Upper lobe of left lung (tissue), 6 donors: ENCODE measurements around the gene RHOU. TPM values are rescaled to one million over a fixed set of nuclear protein-coding genes. Genes with fewer than 3 reads are reported as not detected.

ENCODE experiments used
- ATAC-seq, 2 donors: fragments of 200-7000 bp; cut with Tn5 transposase; one replicate each; pipeline ENCODE4 v1.9.1; 2022; ENCODE audit warnings: mild to moderate bottlenecking in 2 of 2, moderate library complexity in 2 of 2; ENCODE audit not compliant: low FRiP score in 2 of 2
- DNase-seq, 2 donors: peaks; one replicate each; pipeline ENCODE4 v3.0.0-alpha.2; 2019 to 2020
- H3K27ac ChIP-seq, 4 donors: fragments of 200-600 bp; sonication (generic); one replicate each; pipeline ENCODE4 v1.5.1; 2016 to 2019
- H3K27me3 ChIP-seq, 4 donors: fragments of 200-600 bp; sonication (generic); one replicate each; pipeline ENCODE4 v1.5.1; 2017 to 2019
- H3K36me3 ChIP-seq, 4 donors: fragments of 200-600 bp; sonication (generic); one replicate each; pipeline ENCODE4 v1.5.1; 2016 to 2019
- H3K4me1 ChIP-seq, 4 donors: fragments of 200-600 bp; sonication (generic); one replicate each; pipeline ENCODE4 v1.5.1; 2018 to 2019
- H3K4me3 ChIP-seq, 4 donors: fragments of 200-600 bp; sonication (generic); one replicate each; pipeline ENCODE4 v1.5.1; 2017 to 2019; ENCODE audit warnings: mild to moderate bottlenecking in 2 of 4, moderate library complexity in 1 of 4
- H3K9me3 ChIP-seq, 4 donors: fragments of 200-600 bp; sonication (generic); one replicate each; pipeline ENCODE4 v1.5.1; 2018 to 2019
- EP300 ChIP-seq, 4 donors: sonication (generic); formaldehyde crosslinking; IDR thresholded peaks; one replicate each; pipeline ENCODE4 v1.5.1; 2017; ENCODE audit warnings: antibody characterized with exemption in 4 of 4, control low read depth in 2 of 4
- POLR2A ChIP-seq, 4 donors: fragments of 450-650 bp; IDR thresholded peaks; one replicate each; pipeline ENCODE4 v1.5.1; 2016 to 2017; ENCODE audit warnings: antibody characterized with exemption in 4 of 4, mild to moderate bottlenecking in 2 of 4
- POLR2AphosphoS5 ChIP-seq, 2 donors: sonication (generic); formaldehyde crosslinking; IDR thresholded peaks; one replicate each; pipeline ENCODE4 v1.5.1; 2017; ENCODE audit warnings: antibody characterized with exemption in 2 of 2
- WGBS, 2 donors: methylation state at CpG; one replicate each; pipeline ENCODE4 v1.1.5; 2017 to 2018; 5-methylcytosine and 5-hydroxymethylcytosine counted together
- total RNA-seq, 6 donors: library from RNA; depleted of rRNA in 4 of 6; stranded (reverse); fragments of >200 nt in 4 of 6; gene quantifications; one replicate each; pipeline versions ENCODE4 v1.1.0 to v1.2.1, GENCODE V29; 2016 to 2021
- TF ChIP-seq, protein P1 (sequence below), 6 experiments: fragments of 450-650 bp in 4 of 6; fragments of 200-600 bp in 2 of 6; sonication (generic) in 2 of 6; IDR thresholded peaks; one replicate each; pipeline ENCODE4 v1.5.1; 2016 to 2019; ENCODE audit warnings: antibody characterized with exemption in 6 of 6
- donor health status: DM: no; HTN: no; CAD: no; lungs with moderate emphysema.
- donor health status: DM: no; HTN: yes; CAD: no; lungs with severe emphysema.

RHOU gene
- total RNA-seq, 6 donors from 2014 or later: 11.0 to 44.9 (median 18.7) TPM

GRCh38 chr1:228776449-228776848 lies 41.2 kb downstream of the RHOU start:
- Histone ChIP-seq H3K36me3 (no peaks in the 10 kb centered on the region), H3K27me3 (no peaks in the 10 kb centered on the region), H3K4me3 (no peak overlapping the region), H3K4me1 (peaks cover 0 to 4% (median 0%) of the 10 kb centered on the region in 4 donors), H3K9me3 (no peaks in the 10 kb centered on the region), H3K27ac (no peak overlapping the region)
- no peak for ATAC-seq
- TF ChIP-seq EP300 (IDR thresholded peaks at IDR 0.05): no peak
- TF ChIP-seq, protein P1, sequence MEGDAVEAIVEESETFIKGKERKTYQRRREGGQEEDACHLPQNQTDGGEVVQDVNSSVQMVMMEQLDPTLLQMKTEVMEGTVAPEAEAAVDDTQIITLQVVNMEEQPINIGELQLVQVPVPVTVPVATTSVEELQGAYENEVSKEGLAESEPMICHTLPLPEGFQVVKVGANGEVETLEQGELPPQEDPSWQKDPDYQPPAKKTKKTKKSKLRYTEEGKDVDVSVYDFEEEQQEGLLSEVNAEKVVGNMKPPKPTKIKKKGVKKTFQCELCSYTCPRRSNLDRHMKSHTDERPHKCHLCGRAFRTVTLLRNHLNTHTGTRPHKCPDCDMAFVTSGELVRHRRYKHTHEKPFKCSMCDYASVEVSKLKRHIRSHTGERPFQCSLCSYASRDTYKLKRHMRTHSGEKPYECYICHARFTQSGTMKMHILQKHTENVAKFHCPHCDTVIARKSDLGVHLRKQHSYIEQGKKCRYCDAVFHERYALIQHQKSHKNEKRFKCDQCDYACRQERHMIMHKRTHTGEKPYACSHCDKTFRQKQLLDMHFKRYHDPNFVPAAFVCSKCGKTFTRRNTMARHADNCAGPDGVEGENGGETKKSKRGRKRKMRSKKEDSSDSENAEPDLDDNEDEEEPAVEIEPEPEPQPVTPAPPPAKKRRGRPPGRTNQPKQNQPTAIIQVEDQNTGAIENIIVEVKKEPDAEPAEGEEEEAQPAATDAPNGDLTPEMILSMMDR (IDR thresholded peaks at IDR 0.05): no peak
- no peak for TF ChIP-seq POLR2A (IDR thresholded peaks at IDR 0.05)
- TF ChIP-seq POLR2AphosphoS5 (IDR thresholded peaks at IDR 0.05): no peak
- no peak for DNase-seq
- 77 to 93% methylated on average over 2 of the region's 2 CpGs for WGBS, 2 donors

DNA sequence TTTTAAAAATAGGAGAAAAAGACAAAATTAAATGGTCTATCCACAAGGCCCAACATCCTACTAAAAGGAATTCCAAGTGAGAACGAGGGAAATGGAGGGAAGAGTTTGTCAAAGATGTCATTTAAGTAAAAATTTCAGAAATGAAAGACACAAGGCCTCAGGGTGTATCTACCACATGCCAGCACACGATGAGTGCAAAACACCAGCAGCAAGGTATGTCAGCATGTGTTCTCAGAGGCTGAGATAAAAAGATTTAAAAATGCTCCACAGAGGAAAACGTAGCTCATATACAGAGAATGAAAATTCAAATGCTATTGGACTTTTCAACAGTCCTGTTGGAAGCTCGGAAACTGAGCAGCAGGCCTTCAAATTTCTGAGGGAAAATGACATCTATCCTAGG lies 42.0 kb downstream of the RHOU start:
- DNase-seq (no peak), ATAC-seq (no peak)
- 86% methylated on average over 4 of the region's 4 CpGs for WGBS, 2 donors
- peaks cover 0 to 5% (median 0%) of the 10 kb centered on the region in 4 donors for H3K4me1 ChIP-seq
- H3K36me3 ChIP-seq: no peaks in the 10 kb centered on the region
- no peak for TF ChIP-seq POLR2AphosphoS5 (IDR thresholded peaks at IDR 0.05)
- TF ChIP-seq EP300 (IDR thresholded peaks at IDR 0.05): no peak
- TF ChIP-seq, protein P1 (IDR thresholded peaks at IDR 0.05): no peak
- no peak for TF ChIP-seq POLR2A (IDR thresholded peaks at IDR 0.05)
- no peak overlapping the region for H3K4me3 ChIP-seq
- no peaks in the 10 kb centered on the region for H3K27me3 ChIP-seq
- no peaks in the 10 kb centered on the region for H3K9me3 ChIP-seq
- no peak overlapping the region for H3K27ac ChIP-seq

DNA sequence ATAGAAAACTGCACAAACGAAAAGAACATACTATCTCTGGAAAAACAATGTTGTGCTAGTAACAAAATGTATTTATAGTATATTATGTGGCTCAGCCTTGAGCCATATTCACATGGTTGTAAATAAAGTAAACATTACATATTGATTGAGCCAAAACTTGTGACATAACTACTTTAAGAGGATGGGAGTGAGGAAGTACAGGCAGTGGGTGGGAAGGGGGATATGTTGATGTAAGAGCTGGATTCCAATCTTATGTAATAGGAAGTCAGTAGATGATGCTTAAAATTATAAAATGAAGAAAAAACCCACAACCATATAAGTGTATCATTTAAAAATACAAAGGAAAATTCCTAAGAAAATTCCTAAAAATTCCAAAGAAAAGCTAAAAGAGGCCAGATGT lies 42.7 kb downstream of the RHOU start:
- Histone ChIP-seq H3K4me3 (no peak overlapping the region), H3K4me1 (peaks cover 0 to 5% (median 0%) of the 10 kb centered on the region in 4 donors), H3K9me3 (no peaks in the 10 kb centered on the region), H3K36me3 (no peaks in the 10 kb centered on the region), H3K27me3 (no peaks in the 10 kb centered on the region), H3K27ac (no peak overlapping the region)
- WGBS, 2 donors: 74 to 76% methylated on average over 1 of the region's 1 CpG
- no peak for TF ChIP-seq POLR2AphosphoS5 (IDR thresholded peaks at IDR 0.05)
- TF ChIP-seq, protein P1 (IDR thresholded peaks at IDR 0.05): no peak
- DNase-seq (no peak), ATAC-seq (no peak)

DNA sequence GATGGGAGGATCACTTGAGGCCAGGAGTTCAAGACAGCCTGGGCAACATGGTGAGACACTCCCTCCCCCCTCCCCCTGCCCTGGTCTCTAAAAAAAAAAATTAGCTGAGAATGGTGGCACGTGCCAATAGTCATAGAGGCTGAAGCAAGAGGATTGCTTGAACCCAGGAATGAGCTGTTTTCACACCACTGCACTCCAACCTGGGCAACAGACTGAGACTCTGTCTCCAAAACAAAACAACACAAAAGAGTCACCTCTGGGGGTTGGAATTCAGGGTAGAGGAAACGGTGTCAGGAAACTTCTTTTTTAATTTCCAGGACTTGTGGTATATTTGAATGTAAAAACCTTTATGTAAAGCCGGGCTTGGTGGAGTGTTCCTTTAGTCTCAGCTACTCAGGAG lies 43.2 kb downstream of the RHOU start:
- DNase-seq (no peak), ATAC-seq (no peak)
- Histone ChIP-seq H3K4me1 (peaks cover 0 to 5% (median 0%) of the 10 kb centered on the region in 4 donors), H3K27ac (no peak overlapping the region), H3K27me3 (no peaks in the 10 kb centered on the region), H3K36me3 (no peaks in the 10 kb centered on the region), H3K4me3 (no peak overlapping the region), H3K9me3 (no peaks in the 10 kb centered on the region)
- TF ChIP-seq, protein P1 (IDR thresholded peaks at IDR 0.05): no peak
- TF ChIP-seq POLR2AphosphoS5 (IDR thresholded peaks at IDR 0.05) (no peak), POLR2A (IDR thresholded peaks at IDR 0.05) (no peak), EP300 (IDR thresholded peaks at IDR 0.05) (no peak)
- WGBS, 2 donors: 68 to 71% methylated on average over 3 of the region's 3 CpGs

- H3K36me3 ChIP-seq: no peaks in the 10 kb centered on the region
- no peak overlapping the region for H3K4me3 ChIP-seq
- no peaks in the 10 kb centered on the region for H3K27me3 ChIP-seq
- H3K4me1 ChIP-seq: peaks cover 0 to 5% (median 0%) of the 10 kb centered on the region in 4 donors
- peak in 1 of 2 donors; percentile 43 for DNase-seq
- H3K27ac ChIP-seq: no peak overlapping the region
- H3K9me3 ChIP-seq: no peaks in the 10 kb centered on the region
- TF ChIP-seq, protein P1 (IDR thresholded peaks at IDR 0.05): no peak
- peak in 1 of 2 donors; percentile 10 for TF ChIP-seq POLR2AphosphoS5 (IDR thresholded peaks at IDR 0.05)
- peak in 1 of 2 donors; percentile 38 for ATAC-seq
These were observed 43.7 kb downstream of the RHOU start for GRCh38 chr1:228778961-228779360.
